ENCODE results near the gene PDSS1.

GRCh38 chr10:26780106-26780792, 82.7 kb downstream of the PDSS1 start:
- TF ChIP-seq CTCF (conservative IDR thresholded peaks at IDR 0.05; ENCODE audit: low read length) (no peak), EZH2phosphoT487 (IDR thresholded peaks at IDR 0.05; ENCODE audit: borderline replicate concordance) (no peak)
